Neural progenitor cell (in vitro differentiated cells): ENCODE data around the gene GAMT. TPM values are rescaled to one million over a fixed set of nuclear protein-coding genes. Genes with fewer than 3 reads are reported as not detected.
"Not testable (repeated sequence)": the region's sequence is repeated elsewhere in the genome, so short reads cannot be mapped to it uniquely, and the experiment has no call there.

Source experiments
- DNase-seq: peaks from one replicate; pipeline ENCODE4 v3.0.0-alpha.2; 2016; ENCODE audit warnings: low spot score
- H2AFZ ChIP-seq: fragments of 200-600 bp; sonication (generic); replicated peaks from 2 replicates; pipeline ENCODE4 v1.6.1; 2016; ENCODE audit warnings: antibody characterized with exemption
- H3F3A ChIP-seq: fragments of 200-600 bp; sonication (generic); 2 replicates; pipeline ENCODE4 v1.6.1; 2016; ENCODE audit warnings: antibody characterized with exemption, low read depth
- H3K27ac ChIP-seq: fragments of 200-600 bp; sonication (generic); 2 replicates; pipeline ENCODE4 v1.5.1; 2016; ENCODE audit warnings: mild to moderate bottlenecking
- H3K27me3 ChIP-seq: fragments of 200-600 bp; sonication (generic); 2 replicates; pipeline ENCODE4 v1.6.1; 2016; ENCODE audit warnings: mild to moderate bottlenecking, moderate library complexity
- H3K36me3 ChIP-seq: fragments of 200-600 bp; sonication (generic); 2 replicates; pipeline ENCODE4 v1.5.1; 2016
- H3K4me1 ChIP-seq: fragments of 200-600 bp; sonication (generic); 2 replicates; pipeline ENCODE4 v1.6.1; 2016; ENCODE audit warnings: mixed run types
- H3K4me2 ChIP-seq: fragments of 200-600 bp; sonication (generic); 2 replicates; pipeline ENCODE4 v1.6.1; 2016
- H3K4me3 ChIP-seq: fragments of 200-600 bp; sonication (generic); 2 replicates; pipeline ENCODE4 v1.5.1; 2016
- H3K79me2 ChIP-seq: fragments of 200-600 bp; sonication (generic); 2 replicates; pipeline ENCODE4 v1.6.1; 2016; ENCODE audit warnings: low read depth
- H3K9ac ChIP-seq: fragments of 200-600 bp; sonication (generic); 2 replicates; pipeline ENCODE4 v1.6.1; 2016
- H3K9me3 ChIP-seq: fragments of 200-600 bp; sonication (generic); 2 replicates; pipeline ENCODE4 v1.5.1; 2016; ENCODE audit warnings: low read depth
- H4K20me1 ChIP-seq: fragments of 200-600 bp; sonication (generic); 2 replicates; pipeline ENCODE4 v1.6.1; 2016; ENCODE audit warnings: low read depth
- H3K27ac Mint-ChIP-seq: 3 replicates; pipeline ENCODE4 v1.8.0; 2021; ENCODE audit warnings: mixed read lengths
- H3K27me3 Mint-ChIP-seq: 2 replicates; pipeline ENCODE4 v1.8.0; 2022; ENCODE audit warnings: low read depth, mild to moderate bottlenecking, inconsistent platforms, moderate library complexity, mixed read lengths; ENCODE audit not compliant: insufficient read depth
- H3K36me3 Mint-ChIP-seq: 3 replicates; pipeline ENCODE4 v1.8.0; 2021; ENCODE audit warnings: mixed read lengths
- H3K4me1 Mint-ChIP-seq: 3 replicates; pipeline ENCODE4 v1.8.0; 2021; ENCODE audit warnings: mixed read lengths
- H3K4me3 Mint-ChIP-seq: 3 replicates; pipeline ENCODE4 v1.8.0; 2021; ENCODE audit warnings: mild to moderate bottlenecking, moderate library complexity, mixed read lengths
- H3K9me3 Mint-ChIP-seq: 3 replicates; pipeline ENCODE4 v1.8.0; 2020; ENCODE audit warnings: mixed read lengths
- CTCF ChIP-seq: fragments of 200-600 bp; sonication (generic); IDR thresholded peaks from 2 replicates; pipeline ENCODE4 v1.5.1; 2017; ENCODE audit warnings: antibody characterized with exemption, mild to moderate bottlenecking
- EZH2 ChIP-seq: fragments of 200-600 bp; sonication (generic); IDR thresholded peaks from 2 replicates; pipeline ENCODE4 v1.6.1; 2017; ENCODE audit warnings: antibody characterized with exemption, mild to moderate bottlenecking, moderate library complexity
- EZH2phosphoT487 ChIP-seq: fragments of 200-600 bp; sonication (generic); IDR thresholded peaks from 2 replicates; pipeline ENCODE4 v1.6.1; 2017; ENCODE audit warnings: antibody characterized with exemption
- total RNA-seq: library from RNA; depleted of rRNA; stranded (reverse); fragments of >200 nt; gene quantifications from 2 replicates; pipeline ENCODE4 v1.2.3, GENCODE V29; 2015; ENCODE audit warnings: low replicate concordance

GAMT gene
- total RNA-seq, 1 donor from 2014 or later = 13.8 TPM

GRCh38 chr19:1440418-1440801 is 39.1 kb upstream of the GAMT start:
- H2AFZ ChIP-seq = no peak overlapping the region
- H3K27ac ChIP-seq = no peak overlapping the region
- Mint-ChIP-seq H3K27ac (no peak overlapping the region), H3K9me3 (no peaks in the 10 kb centered on the region), H3K4me3 (peak overlapping the region; percentile 97), H3K27me3 (peaks cover 10% of the 10 kb centered on the region), H3K4me1 (peaks cover 21% of the 10 kb centered on the region), H3K36me3 (peaks cover 30% of the 10 kb centered on the region)
- no peak overlapping the region for H3K4me3 ChIP-seq
- H3K9me3 ChIP-seq = no peaks in the 10 kb centered on the region
- H3K36me3 ChIP-seq = peaks cover 11% of the 10 kb centered on the region
- TF ChIP-seq CTCF (no peak), EZH2phosphoT487 (no peak), EZH2 (no peak)
- peaks cover 14% of the 10 kb centered on the region for H3K27me3 ChIP-seq
- no peak overlapping the region for H3K4me2 ChIP-seq
- H3F3A ChIP-seq = peaks cover 88% of the 10 kb centered on the region
- no peak for DNase-seq
- peaks cover 35% of the 10 kb centered on the region for H3K79me2 ChIP-seq
- no peak overlapping the region for H3K9ac ChIP-seq
- peaks cover 78% of the 10 kb centered on the region for H4K20me1 ChIP-seq
- peaks cover 7% of the 10 kb centered on the region for H3K4me1 ChIP-seq

- not testable (repeated sequence) for H3K9me3 Mint-ChIP-seq, H3K27ac ChIP-seq, H3K9me3 ChIP-seq, H3K27me3 ChIP-seq, H3K4me1 ChIP-seq, H2AFZ ChIP-seq
- H3K4me2 ChIP-seq = peak overlapping the region; percentile 97
- H3K36me3 ChIP-seq = peaks cover 11% of the 10 kb centered on the region
- peaks cover 80% of the 10 kb centered on the region for H4K20me1 ChIP-seq
- DNase-seq = peak; percentile 24
- H3K27ac Mint-ChIP-seq = peak overlapping the region; percentile 42
- H3K36me3 Mint-ChIP-seq = peaks cover 33% of the 10 kb centered on the region
- H3K4me3 ChIP-seq = peak overlapping the region; percentile 90
- peaks cover 10% of the 10 kb centered on the region for H3K27me3 Mint-ChIP-seq
- H3F3A ChIP-seq = peaks cover 88% of the 10 kb centered on the region
- H3K4me3 Mint-ChIP-seq = peak overlapping the region; percentile 97
- H3K79me2 ChIP-seq = peaks cover 35% of the 10 kb centered on the region
- H3K9ac ChIP-seq = peak overlapping the region; percentile 100
- H3K4me1 Mint-ChIP-seq = peaks cover 24% of the 10 kb centered on the region
These were observed 38.4 kb upstream of the GAMT start for GRCh38 chr19:1439525-1440417.

- Histone ChIP-seq H3K4me1 (peaks cover 7% of the 10 kb centered on the region), H3K27ac (peak overlapping the region; percentile 98), H3K36me3 (peaks cover 11% of the 10 kb centered on the region), H3K4me3 (peak overlapping the region; percentile 90), H4K20me1 (peaks cover 75% of the 10 kb centered on the region), H3K9ac (peak overlapping the region; percentile 100), H3F3A (peaks cover 83% of the 10 kb centered on the region), H2AFZ (no peak overlapping the region), H3K27me3 (peaks cover under 1% of the 10 kb centered on the region), H3K9me3 (no peaks in the 10 kb centered on the region), H3K4me2 (peak overlapping the region; percentile 97), H3K79me2 (peaks cover 35% of the 10 kb centered on the region)
- H3K4me1 Mint-ChIP-seq = peaks cover 21% of the 10 kb centered on the region
- peaks cover 10% of the 10 kb centered on the region for H3K27me3 Mint-ChIP-seq
- TF ChIP-seq EZH2phosphoT487 (no peak), EZH2 (no peak), CTCF (no peak)
- no peak overlapping the region for H3K27ac Mint-ChIP-seq
- H3K4me3 Mint-ChIP-seq = peak overlapping the region; percentile 97
- H3K36me3 Mint-ChIP-seq = peaks cover 33% of the 10 kb centered on the region
- H3K9me3 Mint-ChIP-seq = no peaks in the 10 kb centered on the region
- peak; percentile 45 for DNase-seq
These were observed 37.6 kb upstream of the GAMT start for GRCh38 chr19:1438933-1439354.
